BLaER1 (cell line): ENCODE results near the gene DRC7.
A peak's percentile ranks its signal among the peaks of the same experiment; 100 is the strongest.

Experiments used
- H3K27ac ChIP-seq: shearing (Covaris generic); formaldehyde crosslinking; 2 replicates; pipeline ENCODE4 v1.8.1; 2022
- H3K27me3 ChIP-seq: shearing (Covaris generic); formaldehyde crosslinking; 2 replicates; pipeline ENCODE4 v1.8.1; 2022
- H3K36me3 ChIP-seq: shearing (Covaris generic); formaldehyde crosslinking; 2 replicates; pipeline ENCODE4 v1.8.1; 2022
- H3K4me1 ChIP-seq: shearing (Covaris generic); formaldehyde crosslinking; 2 replicates; pipeline ENCODE4 v1.8.1; 2022
- H3K4me2 ChIP-seq: shearing (Covaris generic); formaldehyde crosslinking; 2 replicates; pipeline ENCODE4 v1.8.1; 2022
- H3K4me3 ChIP-seq: shearing (Covaris generic); formaldehyde crosslinking; 2 replicates; pipeline ENCODE4 v1.8.1; 2022
- H3K9ac ChIP-seq: shearing (Covaris generic); formaldehyde crosslinking; 2 replicates; pipeline ENCODE4 v1.8.1; 2022
- H3K9me3 ChIP-seq: shearing (Covaris generic); formaldehyde crosslinking; 2 replicates; pipeline ENCODE4 v1.8.1; 2022
- H4K20me1 ChIP-seq: shearing (Covaris generic); formaldehyde crosslinking; 2 replicates; pipeline ENCODE4 v1.8.1; 2022
- Cebpa-rat ChIP-seq: shearing (Covaris generic); IDR thresholded peaks from 2 replicates; pipeline ENCODE4 v1.8.1; 2022

DRC7 gene

DNA sequence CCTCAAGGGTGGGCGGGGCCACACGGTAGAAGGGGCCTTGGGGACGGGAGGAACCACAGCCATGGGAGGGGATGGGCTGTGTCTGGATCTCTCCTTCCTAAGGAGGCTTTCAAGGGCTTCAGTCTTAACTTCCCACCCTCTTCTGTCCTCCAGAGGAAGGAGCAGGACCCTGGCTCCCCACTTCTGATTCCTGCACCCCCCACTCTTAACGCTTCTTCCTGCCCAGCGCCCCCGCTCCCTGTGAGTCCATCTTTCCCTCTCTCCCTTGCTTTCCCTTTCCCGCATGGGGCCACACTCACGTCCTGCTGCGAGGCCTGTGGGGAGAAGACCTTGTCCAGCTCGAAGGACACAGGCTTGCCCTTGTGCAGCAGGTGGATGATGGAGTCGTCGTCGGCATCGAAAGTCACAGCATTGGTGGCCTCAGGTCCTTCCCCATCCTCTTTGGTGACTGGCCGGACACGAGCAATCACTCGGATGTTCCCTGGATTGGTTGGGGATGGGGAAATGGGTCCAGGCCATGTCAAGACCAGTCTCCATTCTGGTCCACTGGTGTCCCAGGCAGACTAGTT is 70.6 kb downstream of the DRC7 start:
- H3K4me1 ChIP-seq: peaks cover 8% of the 10 kb centered on the region
- H3K9me3 ChIP-seq: no peaks in the 10 kb centered on the region
- no peak overlapping the region for H3K9ac ChIP-seq
- H3K4me3 ChIP-seq: no peak overlapping the region
- H3K27me3 ChIP-seq: no peaks in the 10 kb centered on the region
- no peaks in the 10 kb centered on the region for H4K20me1 ChIP-seq
- H3K36me3 ChIP-seq: peaks cover 19% of the 10 kb centered on the region; the same call in 1 of the 2 replicates
- no peak overlapping the region for H3K4me2 ChIP-seq
- no peak for TF ChIP-seq Cebpa-rat
- no peak overlapping the region for H3K27ac ChIP-seq

- Histone ChIP-seq H3K27me3 (no peaks in the 10 kb centered on the region), H3K4me2 (no peak overlapping the region), H4K20me1 (no peaks in the 10 kb centered on the region), H3K9ac (no peak overlapping the region), H3K4me3 (no peak overlapping the region), H3K4me1 (peaks cover 8% of the 10 kb centered on the region), H3K36me3 (peaks cover 22% of the 10 kb centered on the region; the same call in 1 of the 2 replicates), H3K9me3 (no peaks in the 10 kb centered on the region), H3K27ac (no peak overlapping the region)
- no peak for TF ChIP-seq Cebpa-rat
These were observed 72.2 kb downstream of the DRC7 start for GRCh38 chr16:57766714-57767348.

GRCh38 chr16:57769541-57770145 is 75.0 kb downstream of the DRC7 start:
- no peak overlapping the region for H3K4me2 ChIP-seq
- peaks cover 8% of the 10 kb centered on the region for H3K4me1 ChIP-seq
- H3K9me3 ChIP-seq: no peaks in the 10 kb centered on the region
- no peak overlapping the region for H3K4me3 ChIP-seq
- TF ChIP-seq Cebpa-rat: no peak
- H3K27me3 ChIP-seq: no peaks in the 10 kb centered on the region
- H3K36me3 ChIP-seq: peaks cover 22% of the 10 kb centered on the region; the same call in 1 of the 2 replicates
- no peak overlapping the region for H3K27ac ChIP-seq
- no peaks in the 10 kb centered on the region for H4K20me1 ChIP-seq
- H3K9ac ChIP-seq: no peak overlapping the region

- H3K4me2 ChIP-seq: no peak overlapping the region
- peaks cover 22% of the 10 kb centered on the region; the same call in 1 of the 2 replicates for H3K36me3 ChIP-seq
- H3K9me3 ChIP-seq: no peaks in the 10 kb centered on the region
- H3K4me3 ChIP-seq: no peak overlapping the region
- TF ChIP-seq Cebpa-rat: no peak
- no peaks in the 10 kb centered on the region for H4K20me1 ChIP-seq
- peaks cover 8% of the 10 kb centered on the region for H3K4me1 ChIP-seq
- H3K9ac ChIP-seq: no peak overlapping the region
- no peaks in the 10 kb centered on the region for H3K27me3 ChIP-seq
- H3K27ac ChIP-seq: no peak overlapping the region
These were observed 75.8 kb downstream of the DRC7 start for GRCh38 chr16:57770361-57770760.

- H3K4me3 ChIP-seq: no peak overlapping the region
- H3K36me3 ChIP-seq: peaks cover 22% of the 10 kb centered on the region; the same call in 1 of the 2 replicates
- H4K20me1 ChIP-seq: no peaks in the 10 kb centered on the region
- no peaks in the 10 kb centered on the region for H3K9me3 ChIP-seq
- no peak for TF ChIP-seq Cebpa-rat
- no peaks in the 10 kb centered on the region for H3K27me3 ChIP-seq
- no peak overlapping the region for H3K9ac ChIP-seq
- H3K4me2 ChIP-seq: no peak overlapping the region
- H3K4me1 ChIP-seq: peaks cover 8% of the 10 kb centered on the region
- no peak overlapping the region for H3K27ac ChIP-seq
These were observed 76.7 kb downstream of the DRC7 start for GRCh38 chr16:57771141-57771785.

DNA sequence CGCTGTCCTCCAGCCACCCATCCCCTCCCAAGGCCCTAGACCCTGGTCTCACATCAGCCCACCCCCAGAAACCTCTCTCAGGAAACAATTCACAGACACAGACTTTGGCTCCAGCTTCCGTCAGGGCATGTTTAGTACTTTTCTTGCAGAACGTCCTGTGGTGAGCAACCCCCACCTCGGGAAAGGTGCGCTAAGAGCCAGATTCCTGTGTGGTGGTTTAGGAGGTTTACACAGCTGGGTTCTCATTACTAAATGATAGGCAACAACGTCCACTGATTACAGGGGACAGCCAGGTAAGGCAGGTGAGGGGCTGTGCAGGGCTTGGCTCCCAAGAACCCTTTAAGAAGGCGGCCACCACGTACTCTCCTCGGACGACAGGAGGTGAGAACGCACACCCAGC is 78.4 kb downstream of the DRC7 start:
- no peak overlapping the region for H3K4me3 ChIP-seq
- H4K20me1 ChIP-seq: no peaks in the 10 kb centered on the region
- peaks cover 8% of the 10 kb centered on the region for H3K4me1 ChIP-seq
- H3K4me2 ChIP-seq: peak overlapping the region; percentile 42; the same call in 1 of the 2 replicates
- no peak for TF ChIP-seq Cebpa-rat
- peaks cover 22% of the 10 kb centered on the region; the same call in 1 of the 2 replicates for H3K36me3 ChIP-seq
- H3K27ac ChIP-seq: peak overlapping the region; percentile 13; the same call in 1 of the 2 replicates
- no peak overlapping the region for H3K9ac ChIP-seq
- H3K9me3 ChIP-seq: no peaks in the 10 kb centered on the region
- no peaks in the 10 kb centered on the region for H3K27me3 ChIP-seq

GRCh38 chr16:57773655-57774295 is 79.2 kb downstream of the DRC7 start:
- H4K20me1 ChIP-seq: no peaks in the 10 kb centered on the region
- no peak overlapping the region for H3K4me2 ChIP-seq
- no peak overlapping the region for H3K4me3 ChIP-seq
- H3K36me3 ChIP-seq: peaks cover 22% of the 10 kb centered on the region; the same call in 1 of the 2 replicates
- no peaks in the 10 kb centered on the region for H3K27me3 ChIP-seq
- no peak for TF ChIP-seq Cebpa-rat
- H3K27ac ChIP-seq: no peak overlapping the region
- H3K9me3 ChIP-seq: no peaks in the 10 kb centered on the region
- H3K4me1 ChIP-seq: peaks cover 8% of the 10 kb centered on the region
- H3K9ac ChIP-seq: no peak overlapping the region

- TF ChIP-seq Cebpa-rat: no peak
- Histone ChIP-seq H3K27ac (no peak overlapping the region), H4K20me1 (no peaks in the 10 kb centered on the region), H3K9ac (no peak overlapping the region), H3K4me1 (peaks cover 8% of the 10 kb centered on the region), H3K4me2 (no peak overlapping the region), H3K36me3 (peaks cover 16% of the 10 kb centered on the region; the same call in 1 of the 2 replicates), H3K27me3 (no peaks in the 10 kb centered on the region), H3K4me3 (no peak overlapping the region), H3K9me3 (no peaks in the 10 kb centered on the region)
These were observed 80.2 kb downstream of the DRC7 start for GRCh38 chr16:57774705-57775285.
